Fibroblast of pulmonary artery (primary cell): Measurements from ENCODE around the gene FLRT2.
A peak's percentile ranks its signal among the peaks of the same experiment; 100 is the strongest.

Experiments
- DNase-seq: peaks from one replicate; pipeline ENCODE4 v3.0.0-alpha.2; 2010; ENCODE audit warnings: low read depth
- H3K4me3 ChIP-seq: replicated peaks from 2 replicates; pipeline ENCODE4 v1.5.1; 2011; ENCODE audit warnings: low read depth, mild to moderate bottlenecking, control low read depth, low read length, moderate library complexity
- CTCF ChIP-seq: IDR thresholded peaks from 2 replicates; pipeline ENCODE4 v1.5.1; 2011; ENCODE audit warnings: mild to moderate bottlenecking, control low read depth, low read length, inconsistent platforms; ENCODE audit errors: missing control alignments

FLRT2 gene

DNA sequence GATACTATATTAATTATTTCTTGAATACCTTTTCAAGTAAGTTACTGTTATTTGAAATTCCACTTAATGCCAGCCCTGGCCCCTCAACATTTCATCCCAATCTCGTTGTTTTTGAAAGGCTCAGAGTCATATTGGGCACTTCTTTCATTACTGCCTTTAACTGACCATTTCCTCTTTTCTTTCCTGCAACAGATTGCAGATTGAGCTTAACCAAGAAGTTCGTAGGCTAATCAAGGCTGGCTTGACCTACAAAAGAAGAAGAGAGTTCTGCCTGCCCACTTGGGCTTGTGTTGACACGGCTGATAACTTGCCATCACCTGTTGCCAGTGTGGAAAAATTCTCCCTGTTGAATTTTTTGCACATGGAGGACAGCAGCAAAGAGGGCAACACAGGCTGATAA is 91.0 kb downstream of the FLRT2 start:
- DNase-seq, result no peak
- no peak overlapping the region for H3K4me3 ChIP-seq
- TF ChIP-seq CTCF, result no peak

- no peak overlapping the region for H3K4me3 ChIP-seq
- TF ChIP-seq CTCF, result no peak
- no peak for DNase-seq
Measured at GRCh38 chr14:85622106-85622505, 92.2 kb downstream of the FLRT2 start.

- no peak for TF ChIP-seq CTCF
- no peak overlapping the region for H3K4me3 ChIP-seq
- DNase-seq, result no peak
Measured at GRCh38 chr14:85622986-85623685, 93.2 kb downstream of the FLRT2 start.

DNA sequence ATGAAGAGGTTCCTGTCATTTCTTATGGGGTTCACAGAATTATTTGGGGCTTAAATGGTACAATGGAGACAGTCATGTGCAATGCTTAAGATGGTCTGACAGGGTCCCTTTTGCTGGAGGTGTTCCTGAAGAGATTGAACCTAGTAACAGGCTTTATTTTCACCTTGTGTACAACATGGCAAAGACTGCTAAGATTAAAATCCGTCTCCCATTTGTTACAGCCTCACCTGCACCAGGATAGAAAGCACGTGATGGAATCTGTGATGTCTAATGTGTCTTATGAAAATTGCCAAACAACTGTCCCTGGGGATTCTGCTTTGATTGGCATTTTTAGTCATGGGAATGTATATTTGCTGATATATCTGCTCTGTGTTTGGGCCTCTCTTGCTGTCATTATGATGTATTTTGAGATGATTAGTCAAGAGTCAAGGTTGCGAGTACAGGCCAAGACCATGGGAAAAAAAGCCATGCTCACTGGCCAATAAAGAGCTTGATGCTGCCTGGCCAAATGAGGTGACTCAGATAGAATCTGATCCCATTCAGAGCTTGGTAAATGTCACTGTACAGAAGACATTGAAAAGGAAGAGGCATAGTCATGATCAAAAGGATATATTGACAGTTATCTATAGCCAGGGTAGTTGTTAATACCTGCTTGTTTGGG is 96.1 kb downstream of the FLRT2 start:
- TF ChIP-seq CTCF, result no peak
- no peak for DNase-seq
- H3K4me3 ChIP-seq, result no peak overlapping the region

- DNase-seq, result peak; percentile 9
- TF ChIP-seq CTCF, result no peak
- H3K4me3 ChIP-seq, result no peak overlapping the region
Measured at GRCh38 chr14:85634205-85634604, 104.3 kb downstream of the FLRT2 start.

GRCh38 chr14:85644211-85644610 is 114.3 kb downstream of the FLRT2 start:
- no peak for TF ChIP-seq CTCF
- no peak overlapping the region for H3K4me3 ChIP-seq
- no peak for DNase-seq

DNA sequence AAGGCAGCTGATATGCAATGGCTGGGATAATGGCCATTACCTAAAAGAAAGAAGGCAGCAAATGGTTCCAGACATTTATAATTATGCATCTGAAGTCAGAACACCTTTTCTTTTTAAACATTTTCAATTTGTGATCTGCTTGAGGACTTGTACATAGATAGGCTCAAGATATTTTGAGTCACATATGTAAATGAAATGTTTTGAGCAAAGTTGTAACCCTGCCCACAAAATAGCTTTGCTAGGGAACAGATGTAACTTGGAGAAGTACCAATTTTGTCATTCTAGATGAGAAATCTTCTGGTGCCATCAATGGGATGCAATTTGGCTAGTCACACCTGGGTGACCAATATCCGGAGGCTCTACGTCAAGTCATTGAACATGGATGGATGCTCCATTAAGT is 123.1 kb downstream of the FLRT2 start:
- TF ChIP-seq CTCF, result no peak
- DNase-seq, result no peak

More for the DNA sequence above, 123.1 kb downstream of the FLRT2 start:
- no peak overlapping the region for H3K4me3 ChIP-seq
